ENCODE measurements around the gene MSI2. TPM values are rescaled to one million over a fixed set of nuclear protein-coding genes. Genes with fewer than 3 reads are reported as not detected.

MSI2 gene
- total RNA-seq, 1 donor from 2014 or later = 33.8 TPM

DNA sequence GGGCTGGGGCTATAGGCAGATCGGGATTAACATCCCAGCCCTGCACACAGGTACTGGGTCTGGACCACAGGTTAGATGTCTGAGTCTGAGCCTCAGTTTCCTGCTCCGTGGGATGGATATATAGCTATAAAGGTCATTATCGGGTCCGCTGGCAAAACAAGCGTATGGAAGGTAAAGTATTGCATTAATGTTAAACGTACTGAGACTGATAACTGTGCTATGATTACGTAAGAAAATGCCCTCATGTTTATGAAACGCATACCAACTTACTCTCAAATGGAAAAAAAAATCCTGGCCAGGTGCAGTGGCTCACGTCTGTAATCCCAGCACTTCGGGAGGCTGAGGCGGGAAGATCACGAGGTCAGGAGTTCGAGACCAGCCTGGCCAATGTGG is 353.6 kb downstream of the MSI2 start:
- no peak for DNase-seq (ENCODE audit: low read depth)
- TF ChIP-seq, protein P1, sequence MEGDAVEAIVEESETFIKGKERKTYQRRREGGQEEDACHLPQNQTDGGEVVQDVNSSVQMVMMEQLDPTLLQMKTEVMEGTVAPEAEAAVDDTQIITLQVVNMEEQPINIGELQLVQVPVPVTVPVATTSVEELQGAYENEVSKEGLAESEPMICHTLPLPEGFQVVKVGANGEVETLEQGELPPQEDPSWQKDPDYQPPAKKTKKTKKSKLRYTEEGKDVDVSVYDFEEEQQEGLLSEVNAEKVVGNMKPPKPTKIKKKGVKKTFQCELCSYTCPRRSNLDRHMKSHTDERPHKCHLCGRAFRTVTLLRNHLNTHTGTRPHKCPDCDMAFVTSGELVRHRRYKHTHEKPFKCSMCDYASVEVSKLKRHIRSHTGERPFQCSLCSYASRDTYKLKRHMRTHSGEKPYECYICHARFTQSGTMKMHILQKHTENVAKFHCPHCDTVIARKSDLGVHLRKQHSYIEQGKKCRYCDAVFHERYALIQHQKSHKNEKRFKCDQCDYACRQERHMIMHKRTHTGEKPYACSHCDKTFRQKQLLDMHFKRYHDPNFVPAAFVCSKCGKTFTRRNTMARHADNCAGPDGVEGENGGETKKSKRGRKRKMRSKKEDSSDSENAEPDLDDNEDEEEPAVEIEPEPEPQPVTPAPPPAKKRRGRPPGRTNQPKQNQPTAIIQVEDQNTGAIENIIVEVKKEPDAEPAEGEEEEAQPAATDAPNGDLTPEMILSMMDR (IDR thresholded peaks at IDR 0.05; ENCODE audit: insufficient read depth, low read length, poor library complexity, severe bottlenecking) = no peak
- Histone ChIP-seq H3K4me3 (ENCODE audit: low read depth, low read length) (no peak overlapping the region), H3K27me3 (ENCODE audit: control insufficient read depth, insufficient read depth, low read length) (no peaks in the 10 kb centered on the region), H3K36me3 (ENCODE audit: control insufficient read depth, insufficient read depth, low read length) (no peaks in the 10 kb centered on the region)

- H3K27me3 ChIP-seq (ENCODE audit: control insufficient read depth, insufficient read depth, low read length) = no peaks in the 10 kb centered on the region
- DNase-seq (ENCODE audit: low read depth) = no peak
- TF ChIP-seq, protein P1 (IDR thresholded peaks at IDR 0.05; ENCODE audit: insufficient read depth, low read length, poor library complexity, severe bottlenecking) = no peak
- H3K4me3 ChIP-seq (ENCODE audit: low read depth, low read length) = no peak overlapping the region
- no peaks in the 10 kb centered on the region for H3K36me3 ChIP-seq (ENCODE audit: control insufficient read depth, insufficient read depth, low read length)
Observed at GRCh38 chr17:57612202-57613071, 356.1 kb downstream of the MSI2 start.

DNA sequence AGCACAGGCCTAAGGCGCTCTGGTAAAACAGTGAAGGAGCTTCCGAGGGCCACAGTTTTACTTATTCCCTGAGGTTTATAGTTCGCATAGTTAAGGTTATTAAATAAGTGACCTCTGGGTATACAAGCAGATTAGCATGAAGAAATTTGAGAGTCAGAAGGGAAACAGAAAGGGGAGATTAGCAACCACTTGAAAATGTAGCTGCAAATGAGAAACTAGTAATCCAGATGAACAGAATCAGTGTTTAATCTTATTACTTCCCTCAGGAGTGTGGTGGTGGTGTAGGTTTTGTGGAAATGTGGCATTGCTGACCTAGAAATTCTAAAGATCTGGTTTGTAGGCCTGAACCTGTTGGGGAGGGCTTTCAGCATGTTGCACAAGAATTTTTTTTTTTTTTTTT is 358.4 kb downstream of the MSI2 start:
- Histone ChIP-seq H3K4me3 (ENCODE audit: low read depth, low read length) (no peak overlapping the region), H3K36me3 (ENCODE audit: control insufficient read depth, insufficient read depth, low read length) (no peaks in the 10 kb centered on the region), H3K27me3 (ENCODE audit: control insufficient read depth, insufficient read depth, low read length) (no peaks in the 10 kb centered on the region)
- TF ChIP-seq, protein P1 (IDR thresholded peaks at IDR 0.05; ENCODE audit: insufficient read depth, low read length, poor library complexity, severe bottlenecking) = no peak
- no peak for DNase-seq (ENCODE audit: low read depth)

GRCh38 chr17:57615836-57616757 is 359.8 kb downstream of the MSI2 start:
- no peak for DNase-seq (ENCODE audit: low read depth)
- no peaks in the 10 kb centered on the region for H3K36me3 ChIP-seq (ENCODE audit: control insufficient read depth, insufficient read depth, low read length)
- H3K27me3 ChIP-seq (ENCODE audit: control insufficient read depth, insufficient read depth, low read length) = no peaks in the 10 kb centered on the region
- TF ChIP-seq, protein P1 (IDR thresholded peaks at IDR 0.05; ENCODE audit: insufficient read depth, low read length, poor library complexity, severe bottlenecking) = no peak
- H3K4me3 ChIP-seq (ENCODE audit: low read depth, low read length) = no peak overlapping the region

DNA sequence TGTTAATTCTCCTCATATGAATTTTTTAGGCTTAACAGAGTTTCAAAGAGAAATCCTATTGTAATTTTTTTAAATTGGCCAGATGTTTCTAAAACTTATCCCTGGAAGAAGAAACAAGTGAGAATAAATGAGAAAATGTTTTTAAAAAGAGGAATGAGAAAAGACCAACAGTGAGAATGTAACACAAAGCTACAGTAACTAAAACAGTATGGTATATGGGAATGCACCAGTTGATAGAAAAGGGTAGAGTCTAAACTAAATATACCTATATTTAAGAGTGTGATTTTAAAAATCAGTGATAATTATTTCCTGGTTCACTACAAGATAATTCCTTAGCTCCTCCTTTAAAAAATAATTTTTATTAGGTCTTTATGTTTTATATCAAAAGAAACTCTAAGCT is 360.9 kb downstream of the MSI2 start:
- Histone ChIP-seq H3K27me3 (ENCODE audit: control insufficient read depth, insufficient read depth, low read length) (no peaks in the 10 kb centered on the region), H3K4me3 (ENCODE audit: low read depth, low read length) (no peak overlapping the region), H3K36me3 (ENCODE audit: control insufficient read depth, insufficient read depth, low read length) (no peaks in the 10 kb centered on the region)
- TF ChIP-seq, protein P1 (IDR thresholded peaks at IDR 0.05; ENCODE audit: insufficient read depth, low read length, poor library complexity, severe bottlenecking) = no peak
- no peak for DNase-seq (ENCODE audit: low read depth)
